CD4-positive, alpha-beta T cell treated with Interleukin-15 for 1 hour (primary cell): ENCODE results near the gene CLSTN2.

Source experiments
- DNase-seq: peaks from one replicate; pipeline ENCODE4 v3.0.0-alpha.2; 2020

The CLSTN2 gene

DNA sequence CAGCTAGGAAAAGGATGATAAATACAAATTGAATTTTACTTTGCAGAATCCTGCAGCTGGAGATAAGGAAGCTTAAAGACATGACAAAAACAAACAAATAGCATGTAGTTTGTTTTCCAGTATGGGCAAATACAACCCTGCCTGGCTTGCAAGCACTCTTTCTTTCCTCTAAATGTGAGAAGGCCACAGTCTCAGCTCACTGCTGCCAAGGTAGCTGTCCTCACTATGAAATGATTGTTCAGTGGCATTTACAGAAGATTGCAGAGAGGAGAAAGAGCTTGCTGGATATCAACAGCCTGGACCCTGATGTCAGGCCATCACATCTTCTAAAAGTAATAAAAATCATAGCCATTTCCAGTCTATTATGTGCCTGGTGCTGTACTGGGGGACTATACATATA lies 262.0 kb downstream of the CLSTN2 start:
- no peak for DNase-seq

GRCh38 chr3:140198242-140198641 lies 263.3 kb downstream of the CLSTN2 start:
- no peak for DNase-seq

- no peak for DNase-seq
These were observed 264.0 kb downstream of the CLSTN2 start for GRCh38 chr3:140199008-140199407.

GRCh38 chr3:140199743-140200142 lies 264.8 kb downstream of the CLSTN2 start:
- DNase-seq = no peak

- no peak for DNase-seq
These were observed 268.5 kb downstream of the CLSTN2 start for GRCh38 chr3:140203510-140203909.

DNA sequence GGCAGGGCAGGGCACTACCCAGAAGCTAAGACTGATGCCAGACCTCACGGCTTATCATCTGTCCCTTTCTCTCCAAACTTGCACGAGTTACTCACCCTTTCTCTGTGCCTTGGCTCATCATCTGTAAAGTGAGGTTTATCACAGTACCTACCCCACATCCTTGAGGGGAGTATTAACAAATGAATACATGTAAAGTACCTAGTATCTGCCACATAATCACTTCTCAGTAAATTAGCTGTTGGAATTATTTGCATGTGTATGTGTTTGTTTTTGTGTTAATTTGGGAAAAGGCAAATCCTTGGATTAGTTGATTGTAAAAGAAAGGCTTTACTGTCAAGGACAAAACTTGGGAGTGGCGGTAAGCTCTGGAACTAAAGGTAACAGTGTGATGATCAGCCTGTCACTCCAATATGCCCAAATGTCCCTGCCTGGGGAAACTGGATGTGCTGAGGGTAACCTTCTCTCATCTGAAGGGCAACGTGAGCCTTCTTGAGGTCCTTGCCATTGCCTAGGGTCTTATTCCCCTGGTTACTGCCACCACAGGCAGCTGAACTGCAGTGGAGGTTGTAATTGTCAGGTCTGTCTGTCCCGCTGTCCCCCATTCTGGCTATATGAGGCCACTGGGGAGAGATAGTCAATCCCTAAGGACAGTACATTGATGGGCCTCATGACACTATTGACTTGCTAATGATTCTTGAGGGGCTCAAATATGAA lies 269.4 kb downstream of the CLSTN2 start:
- no peak for DNase-seq

DNA sequence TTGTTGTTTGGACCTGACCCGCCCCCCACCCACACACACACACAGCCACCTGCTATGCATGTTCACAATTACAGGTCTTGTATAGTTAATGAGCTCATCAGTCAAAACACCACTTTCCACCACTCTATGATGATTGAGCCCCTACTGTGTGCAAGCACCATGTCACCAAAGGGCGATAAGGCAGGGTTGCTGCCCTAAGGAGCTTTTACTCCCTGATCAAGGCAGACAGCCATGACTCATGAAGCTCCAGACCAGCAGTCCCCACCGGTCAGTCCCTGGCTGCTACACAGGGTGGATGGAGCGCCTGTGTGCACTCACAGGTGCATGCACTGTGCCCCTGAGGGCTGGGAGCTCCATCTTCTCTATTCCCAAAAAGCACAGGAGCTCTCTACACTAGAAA lies 270.6 kb downstream of the CLSTN2 start:
- DNase-seq = no peak

- no peak for DNase-seq
These were observed 271.4 kb downstream of the CLSTN2 start for GRCh38 chr3:140206196-140207040.

GRCh38 chr3:140207541-140207940 lies 272.6 kb downstream of the CLSTN2 start:
- no peak for DNase-seq

DNA sequence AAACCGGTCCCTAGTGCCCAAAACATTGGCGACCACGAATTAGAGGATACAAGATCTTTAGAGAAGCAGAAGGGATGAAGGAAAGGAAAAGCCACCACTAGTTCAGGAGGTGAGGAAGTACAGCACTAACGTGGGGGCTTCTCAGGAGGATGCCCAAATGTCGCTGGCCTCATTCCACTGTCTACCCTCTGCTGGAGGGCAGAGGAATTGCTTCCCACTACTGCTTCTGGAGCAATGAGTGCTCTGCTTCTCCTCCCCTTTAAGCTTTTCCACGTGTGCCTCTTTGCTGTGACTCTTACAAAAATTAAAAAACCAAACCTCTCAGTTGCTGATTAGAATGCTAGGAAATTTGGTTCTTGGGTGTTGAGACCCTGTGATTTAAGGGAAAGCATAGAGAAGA lies 281.3 kb downstream of the CLSTN2 start:
- DNase-seq = no peak

GRCh38 chr3:140219291-140219690 lies 284.3 kb downstream of the CLSTN2 start:
- no peak for DNase-seq

- no peak for DNase-seq
These were observed 285.0 kb downstream of the CLSTN2 start for GRCh38 chr3:140219923-140220452.

DNA sequence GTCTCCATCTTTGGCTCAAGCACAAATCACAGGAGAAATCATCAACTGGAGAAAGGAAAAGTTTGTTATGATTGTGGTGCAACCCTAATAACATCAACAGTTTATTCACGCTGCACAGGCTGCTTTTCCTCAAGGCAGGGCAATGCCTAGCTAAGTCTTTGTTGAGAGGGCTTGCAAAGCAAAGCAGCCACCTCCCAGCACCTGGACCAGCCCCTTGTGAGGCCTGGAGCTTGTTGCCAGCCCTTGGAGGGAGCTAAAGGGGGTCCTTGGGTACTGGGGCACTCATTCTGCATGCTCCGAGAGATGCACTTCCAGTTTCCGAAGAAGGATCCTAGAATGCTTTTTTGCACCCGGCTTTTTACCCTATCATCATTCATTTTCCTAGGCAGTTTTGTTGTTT lies 288.2 kb downstream of the CLSTN2 start:
- DNase-seq = no peak

DNA sequence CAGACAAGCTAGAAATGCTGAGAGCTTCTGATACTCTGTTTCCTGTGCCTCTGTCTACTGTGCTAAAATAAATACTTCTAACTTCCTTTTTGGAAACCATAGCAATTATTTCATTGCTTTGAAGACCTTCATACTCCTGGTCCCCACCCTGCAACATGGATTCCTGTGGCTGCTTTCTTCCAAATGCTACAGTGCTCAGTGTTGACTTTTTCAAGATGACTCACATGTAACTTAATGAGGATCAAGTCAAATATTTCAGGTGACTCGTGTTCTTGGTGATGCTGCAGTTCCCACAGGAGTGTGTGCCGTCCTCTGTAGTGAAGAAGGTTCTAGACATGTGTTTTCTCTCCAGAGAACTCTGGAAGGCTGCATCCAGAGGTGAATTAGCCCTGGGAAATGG lies 288.6 kb downstream of the CLSTN2 start:
- DNase-seq = no peak

DNA sequence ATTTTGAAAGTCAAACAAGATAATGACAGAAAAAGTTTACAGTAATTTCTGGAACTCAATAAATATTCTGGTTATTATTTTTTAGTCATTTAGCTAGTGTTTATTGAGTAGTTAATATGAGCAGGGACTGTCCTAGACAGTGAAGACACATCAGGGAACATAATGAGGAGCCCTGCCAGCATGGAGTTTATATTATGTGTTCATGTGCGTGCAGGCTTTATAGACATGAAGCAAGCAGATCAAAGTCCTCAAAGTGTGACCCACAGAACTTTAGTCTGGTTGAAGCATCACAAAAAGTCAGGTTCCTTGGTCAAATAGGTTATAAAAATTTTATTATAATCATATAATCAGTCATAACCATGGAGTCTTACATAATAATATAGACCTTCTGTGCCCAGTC lies 289.3 kb downstream of the CLSTN2 start:
- DNase-seq = no peak

DNA sequence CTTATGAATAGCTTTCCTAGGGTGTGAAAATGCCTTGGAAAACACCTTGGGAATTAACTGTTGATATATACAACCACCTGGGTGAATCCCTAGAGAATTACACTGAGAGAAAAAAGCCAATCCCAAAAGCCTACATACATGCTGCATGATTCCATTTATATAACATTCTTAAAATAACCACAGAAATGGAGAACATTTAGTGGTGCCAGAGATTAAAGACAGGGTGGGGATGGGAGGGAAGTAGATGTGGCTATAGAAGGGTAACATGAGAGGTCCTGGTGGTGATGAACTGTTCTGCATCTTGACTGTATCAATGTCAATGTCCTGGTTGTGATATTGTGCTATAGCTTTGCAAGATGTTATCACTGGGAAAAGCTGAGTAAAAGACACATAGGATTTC lies 291.0 kb downstream of the CLSTN2 start:
- no peak for DNase-seq

- DNase-seq = no peak
These were observed 298.7 kb downstream of the CLSTN2 start for GRCh38 chr3:140233702-140234101.

- DNase-seq = no peak
These were observed 299.3 kb downstream of the CLSTN2 start for GRCh38 chr3:140234256-140234655.

DNA sequence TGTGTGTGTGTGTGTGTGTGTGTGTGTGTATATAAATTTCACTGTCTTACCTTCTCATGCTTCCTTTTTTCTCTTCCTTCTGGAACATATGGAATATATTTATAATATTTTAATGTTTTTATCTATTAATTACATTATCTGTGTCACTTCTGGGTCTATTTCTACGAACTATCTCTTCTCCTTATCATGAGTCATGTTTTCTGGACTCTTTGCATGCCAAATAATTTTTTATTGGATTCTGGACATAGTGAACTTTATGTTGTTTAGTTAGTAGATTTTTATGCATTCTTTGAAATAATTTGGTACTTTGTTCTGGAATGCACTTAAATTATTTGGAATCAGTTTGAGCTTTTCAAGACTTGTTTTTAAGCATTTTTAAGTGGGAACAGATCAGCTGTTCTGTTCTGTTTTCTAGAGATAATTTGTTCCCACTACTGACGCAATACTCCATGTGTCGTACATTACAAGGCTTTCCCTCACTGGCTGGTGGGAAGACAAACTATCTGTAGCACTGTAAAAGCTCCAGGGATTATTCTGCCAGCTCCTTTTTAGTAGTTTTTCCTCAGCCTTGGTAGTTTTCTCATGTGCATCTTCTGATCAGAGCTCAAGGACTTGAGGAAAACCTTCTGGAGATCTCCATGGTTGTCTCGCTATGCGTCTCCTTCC lies 302.0 kb downstream of the CLSTN2 start:
- DNase-seq = no peak

DNA sequence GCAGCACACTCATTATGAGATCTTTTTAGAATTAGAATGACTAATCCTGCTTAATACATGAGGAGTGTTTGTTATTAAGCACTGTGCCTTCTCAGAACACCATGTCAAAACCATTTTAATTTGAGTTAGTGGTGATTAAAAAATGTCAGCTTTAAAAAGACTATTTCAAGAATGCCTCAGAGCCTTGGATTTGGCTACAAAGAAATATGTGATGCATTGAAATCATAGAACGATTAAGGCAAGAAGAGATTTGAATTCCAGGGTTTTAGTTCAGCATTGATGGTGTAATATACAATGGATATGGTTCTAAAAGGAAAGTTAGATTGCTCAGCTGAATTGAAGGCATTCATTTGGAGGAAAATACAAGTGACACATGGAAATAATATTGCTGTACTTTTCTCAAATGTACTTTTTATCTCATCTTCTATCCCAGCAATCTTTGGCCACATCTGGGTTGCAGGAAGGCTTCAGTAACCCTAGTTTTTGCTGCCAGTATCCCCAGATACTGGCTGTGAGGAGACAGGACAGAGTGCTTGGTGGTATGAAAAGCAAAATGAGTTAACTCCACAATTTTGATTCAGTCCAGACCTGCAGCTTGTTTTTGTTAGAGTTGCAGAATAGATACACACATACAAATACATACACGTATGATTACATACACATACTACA lies 303.8 kb downstream of the CLSTN2 start:
- DNase-seq = no peak

DNA sequence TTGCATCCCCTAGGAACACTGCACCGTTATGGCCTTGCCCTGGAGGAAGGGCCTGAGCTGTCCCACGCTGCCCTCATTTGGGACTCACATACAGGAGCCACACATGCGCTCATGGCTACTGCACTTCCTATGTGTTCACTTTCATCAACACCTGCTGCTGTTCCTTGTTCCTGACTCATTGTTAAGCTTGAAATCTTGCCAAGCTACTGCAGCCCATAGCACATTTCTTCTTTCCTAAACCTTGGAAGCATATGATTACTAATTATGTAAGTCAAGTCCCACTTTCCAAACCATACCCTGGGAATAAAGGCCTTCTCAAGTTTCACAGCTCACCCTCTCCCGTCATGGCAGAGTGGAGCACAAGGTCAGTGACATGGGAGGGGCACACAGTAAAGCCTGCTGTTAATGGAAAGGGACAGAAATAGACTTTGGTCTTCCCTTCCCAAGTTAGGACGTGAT lies 307.9 kb downstream of the CLSTN2 start:
- no peak for DNase-seq

DNA sequence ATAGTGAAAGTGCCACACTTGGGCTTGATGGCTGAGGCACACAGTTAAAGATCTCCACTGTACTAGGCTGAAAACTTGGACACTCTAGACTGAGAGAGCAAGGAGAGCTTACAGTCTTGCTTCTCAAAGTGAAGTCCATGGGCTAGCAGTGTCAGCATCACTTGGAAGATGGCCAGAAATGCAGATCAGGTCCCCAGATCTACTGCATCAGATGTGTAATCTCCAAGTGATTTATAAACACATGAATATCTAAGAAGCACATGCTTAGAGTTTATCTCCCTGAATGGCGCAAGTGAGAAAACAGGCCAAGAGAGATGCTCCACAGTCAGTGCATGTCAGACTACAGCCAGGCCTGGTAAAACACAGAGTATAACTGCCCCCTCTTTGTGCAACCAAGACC lies 308.6 kb downstream of the CLSTN2 start:
- DNase-seq = no peak

DNA sequence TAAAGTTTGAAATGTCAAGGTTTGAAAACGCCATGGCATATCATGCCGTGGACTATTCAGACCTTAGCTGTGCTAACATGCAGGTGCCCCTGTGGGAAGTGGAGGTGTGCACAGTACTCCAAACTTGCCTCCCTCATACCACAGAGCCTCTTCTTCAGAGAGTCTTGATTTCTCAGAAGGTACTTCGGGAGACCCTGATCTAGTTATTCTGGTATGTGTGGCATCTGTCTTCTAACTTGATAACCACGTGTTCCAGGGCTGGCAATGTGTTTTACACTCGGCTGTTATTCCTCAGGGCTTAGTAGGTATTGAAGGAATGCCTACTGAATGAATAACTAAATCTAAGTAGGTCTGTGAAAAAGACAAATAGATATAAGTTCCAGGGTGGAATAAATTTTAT lies 309.9 kb downstream of the CLSTN2 start:
- no peak for DNase-seq
